Cardiac muscle cell (in vitro differentiated cells and primary cell): ENCODE data around the gene NAGLU. TPM values are rescaled to one million over a fixed set of nuclear protein-coding genes. Genes with fewer than 3 reads are reported as not detected.

Experiments used
- DNase-seq, 2 donors: peaks; one replicate each; pipeline versions ENCODE4 v3.0.0 to v3.0.0-alpha.2; 2010 to 2017; ENCODE audit warnings: low read depth in 1 of 2, low spot score in 1 of 2
- H3K27ac ChIP-seq: fragments of 200-600 bp; sonication (generic); 2 replicates; pipeline ENCODE4 v1.5.1; 2016
- H3K27me3 ChIP-seq: fragments of 200-600 bp; sonication (generic); 2 replicates; pipeline ENCODE4 v1.6.0; 2016; ENCODE audit warnings: control low read depth
- H3K36me3 ChIP-seq: fragments of 200-600 bp; sonication (generic); 2 replicates; pipeline ENCODE4 v1.5.1; 2016; ENCODE audit warnings: control low read depth
- H3K4me1 ChIP-seq: fragments of 200-600 bp; sonication (generic); 2 replicates; pipeline ENCODE4 v1.8.1; 2017; ENCODE audit warnings: low read depth, mild to moderate bottlenecking, mixed run types
- H3K4me3 ChIP-seq: fragments of 200-600 bp; sonication (generic); 2 replicates; pipeline ENCODE4 v1.5.1; 2016; ENCODE audit warnings: mild to moderate bottlenecking
- H3K9me3 ChIP-seq: fragments of 200-600 bp; sonication (generic); 2 replicates; pipeline ENCODE4 v1.5.1; 2017; ENCODE audit warnings: low read depth, mild to moderate bottlenecking, control low read depth
- polyA plus RNA-seq: library from polyadenylated mRNA; unstranded; fragments of >200 nt; fragmentation: Nextera tagmentation; extraction: Ambion mirVana; gene quantifications from 2 replicates; pipeline ENCODE4 v1.2.1, GENCODE V29; 2016
- total RNA-seq: library from RNA; depleted of rRNA; stranded (reverse); fragments of >200 nt; gene quantifications from 2 replicates; pipeline ENCODE4 v1.2.3, GENCODE V29; 2016
- TF ChIP-seq, protein P1 (sequence below): IDR thresholded peaks from 2 replicates; pipeline ENCODE4 v1.5.1; 2012; ENCODE audit warnings: low read depth, mild to moderate bottlenecking, low read length

The NAGLU gene
- total and polyA plus RNA-seq, 2 experiments from 2014 or later: 49.0 to 56.9 TPM

DNA sequence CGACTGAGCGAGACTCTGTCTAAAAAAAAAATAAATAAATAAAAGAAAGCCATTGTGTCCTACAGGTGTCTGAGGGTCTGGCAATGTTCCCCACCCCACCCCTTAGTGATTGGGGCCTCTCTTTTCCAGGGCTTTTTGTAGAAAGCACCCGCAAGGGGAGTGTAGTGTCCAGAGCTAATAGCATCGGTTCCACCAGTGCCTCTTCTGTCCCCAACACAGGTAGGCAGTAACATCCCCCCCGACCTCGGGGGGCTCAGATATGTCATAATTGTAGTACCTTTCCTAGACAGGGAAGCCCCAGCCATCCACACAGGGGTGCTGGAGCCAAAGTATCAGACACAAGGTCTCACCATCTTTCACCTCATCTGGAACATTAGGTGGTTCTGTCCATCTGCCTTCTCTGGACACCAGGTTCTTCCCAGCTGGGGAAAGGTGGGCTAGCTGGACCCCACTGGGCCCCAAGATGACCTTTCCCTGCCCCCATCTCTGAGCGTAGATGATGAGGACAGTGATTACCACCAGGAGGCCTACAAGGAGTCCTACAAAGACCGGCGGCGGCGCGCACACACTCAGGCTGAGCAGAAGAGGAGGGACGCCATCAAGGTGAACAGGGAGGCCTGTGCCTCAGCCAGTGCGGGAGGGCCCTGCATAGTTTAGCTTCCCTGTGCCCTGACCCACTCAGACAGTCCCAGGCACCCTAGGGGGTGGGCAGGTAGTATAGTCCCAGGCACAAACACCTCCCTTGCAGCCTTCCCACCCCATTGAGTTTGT is 32.5 kb downstream of the NAGLU start:
- TF ChIP-seq, protein P1, sequence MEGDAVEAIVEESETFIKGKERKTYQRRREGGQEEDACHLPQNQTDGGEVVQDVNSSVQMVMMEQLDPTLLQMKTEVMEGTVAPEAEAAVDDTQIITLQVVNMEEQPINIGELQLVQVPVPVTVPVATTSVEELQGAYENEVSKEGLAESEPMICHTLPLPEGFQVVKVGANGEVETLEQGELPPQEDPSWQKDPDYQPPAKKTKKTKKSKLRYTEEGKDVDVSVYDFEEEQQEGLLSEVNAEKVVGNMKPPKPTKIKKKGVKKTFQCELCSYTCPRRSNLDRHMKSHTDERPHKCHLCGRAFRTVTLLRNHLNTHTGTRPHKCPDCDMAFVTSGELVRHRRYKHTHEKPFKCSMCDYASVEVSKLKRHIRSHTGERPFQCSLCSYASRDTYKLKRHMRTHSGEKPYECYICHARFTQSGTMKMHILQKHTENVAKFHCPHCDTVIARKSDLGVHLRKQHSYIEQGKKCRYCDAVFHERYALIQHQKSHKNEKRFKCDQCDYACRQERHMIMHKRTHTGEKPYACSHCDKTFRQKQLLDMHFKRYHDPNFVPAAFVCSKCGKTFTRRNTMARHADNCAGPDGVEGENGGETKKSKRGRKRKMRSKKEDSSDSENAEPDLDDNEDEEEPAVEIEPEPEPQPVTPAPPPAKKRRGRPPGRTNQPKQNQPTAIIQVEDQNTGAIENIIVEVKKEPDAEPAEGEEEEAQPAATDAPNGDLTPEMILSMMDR: no peak
- DNase-seq: no peak
- H3K27ac ChIP-seq: no peak overlapping the region
- H3K4me1 ChIP-seq: peaks cover 3% of the 10 kb centered on the region
- H3K4me3 ChIP-seq: no peak overlapping the region
- peaks cover 45% of the 10 kb centered on the region for H3K36me3 ChIP-seq
- H3K27me3 ChIP-seq: no peaks in the 10 kb centered on the region
- no peaks in the 10 kb centered on the region for H3K9me3 ChIP-seq

DNA sequence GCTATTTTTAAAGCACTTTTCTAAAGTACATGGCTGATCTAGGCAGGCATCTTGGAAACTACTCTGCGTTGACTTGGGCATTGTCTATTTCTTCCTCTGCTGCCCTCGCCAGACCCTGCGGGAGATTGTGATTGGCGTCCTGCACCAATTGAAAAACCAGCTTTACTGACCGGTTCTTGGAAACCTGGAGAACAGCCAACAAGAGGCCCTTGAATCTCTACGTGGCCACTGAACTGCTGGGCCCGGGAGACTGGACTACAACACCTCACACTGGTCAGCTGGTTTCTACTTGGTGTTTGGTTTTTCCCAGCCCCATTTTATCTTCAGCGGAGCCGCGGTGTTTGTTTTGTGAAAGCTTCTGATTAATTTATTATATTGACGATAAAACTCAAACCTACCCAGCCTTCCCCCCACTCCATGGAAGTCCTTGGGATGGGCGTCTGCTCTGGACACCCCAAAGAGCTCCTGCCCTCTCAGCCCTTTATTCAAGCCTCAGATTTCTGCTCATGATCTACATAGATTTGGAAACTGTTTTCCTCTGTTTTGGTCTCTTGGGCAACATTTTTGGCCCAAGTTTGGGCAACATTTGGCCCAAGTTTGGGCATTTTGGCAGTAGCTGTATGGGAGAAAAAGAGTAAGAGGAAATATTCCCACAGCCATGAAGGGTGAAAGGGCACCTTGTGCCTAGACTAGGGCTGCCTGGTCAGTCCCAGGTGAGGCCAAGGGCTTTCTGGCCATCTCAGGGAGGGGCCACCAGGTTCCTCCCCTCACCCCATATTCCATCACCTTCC is 35.6 kb downstream of the NAGLU start:
- H3K4me3 ChIP-seq: no peak overlapping the region
- H3K27ac ChIP-seq: no peak overlapping the region
- no peak for DNase-seq
- TF ChIP-seq, protein P1: no peak
- no peaks in the 10 kb centered on the region for H3K27me3 ChIP-seq
- H3K9me3 ChIP-seq: no peaks in the 10 kb centered on the region
- peaks cover under 1% of the 10 kb centered on the region for H3K4me1 ChIP-seq
- H3K36me3 ChIP-seq: peaks cover 49% of the 10 kb centered on the region

DNA sequence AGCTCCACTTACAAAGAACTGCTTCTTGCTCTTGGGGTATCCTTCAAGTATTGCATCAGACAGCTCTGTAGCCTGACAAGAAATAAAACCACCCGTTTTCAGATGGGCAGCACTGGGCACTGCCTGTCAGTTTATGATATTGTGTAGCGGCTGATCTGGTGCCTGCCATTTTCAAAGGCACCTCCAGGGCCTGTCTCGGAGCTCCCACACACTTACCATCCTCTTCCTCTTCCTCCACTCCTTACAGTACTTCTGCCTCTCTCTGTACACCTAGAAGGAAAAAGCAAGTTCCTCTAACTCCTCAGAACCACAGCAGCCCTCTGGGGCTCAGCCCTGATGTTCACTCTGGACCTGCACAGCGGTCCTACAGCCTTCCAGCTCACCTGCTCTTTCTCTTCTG is 37.1 kb downstream of the NAGLU start:
- TF ChIP-seq, protein P1: no peak
- Histone ChIP-seq H3K9me3 (no peaks in the 10 kb centered on the region), H3K27ac (no peak overlapping the region), H3K27me3 (no peaks in the 10 kb centered on the region), H3K4me1 (no peaks in the 10 kb centered on the region), H3K4me3 (no peak overlapping the region), H3K36me3 (peaks cover 49% of the 10 kb centered on the region)
- DNase-seq: no peak

DNA sequence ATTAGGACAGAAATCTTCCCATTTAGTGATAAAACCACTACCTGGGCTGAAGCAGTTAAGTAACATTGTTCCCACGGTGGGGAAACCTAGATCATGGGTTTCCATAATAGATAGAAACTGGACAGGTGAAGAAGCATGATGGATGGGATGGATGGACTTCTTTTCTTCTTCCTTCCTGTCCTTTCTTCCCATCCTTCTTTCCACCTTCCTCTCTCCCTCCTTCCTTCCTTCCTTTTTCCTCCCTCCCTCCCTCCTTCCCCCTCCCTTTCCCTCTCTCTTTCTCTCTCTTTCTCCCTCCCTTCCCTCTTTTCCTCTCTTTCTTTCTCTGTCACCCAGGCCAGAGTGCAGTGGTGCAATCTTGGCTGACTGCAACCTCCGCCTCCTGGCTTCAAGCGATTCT is 38.4 kb downstream of the NAGLU start:
- Histone ChIP-seq H3K9me3 (no peaks in the 10 kb centered on the region), H3K4me1 (no peaks in the 10 kb centered on the region), H3K4me3 (no peak overlapping the region), H3K36me3 (peaks cover 40% of the 10 kb centered on the region), H3K27me3 (no peaks in the 10 kb centered on the region), H3K27ac (no peak overlapping the region)
- DNase-seq: no peak
- TF ChIP-seq, protein P1: no peak

DNA sequence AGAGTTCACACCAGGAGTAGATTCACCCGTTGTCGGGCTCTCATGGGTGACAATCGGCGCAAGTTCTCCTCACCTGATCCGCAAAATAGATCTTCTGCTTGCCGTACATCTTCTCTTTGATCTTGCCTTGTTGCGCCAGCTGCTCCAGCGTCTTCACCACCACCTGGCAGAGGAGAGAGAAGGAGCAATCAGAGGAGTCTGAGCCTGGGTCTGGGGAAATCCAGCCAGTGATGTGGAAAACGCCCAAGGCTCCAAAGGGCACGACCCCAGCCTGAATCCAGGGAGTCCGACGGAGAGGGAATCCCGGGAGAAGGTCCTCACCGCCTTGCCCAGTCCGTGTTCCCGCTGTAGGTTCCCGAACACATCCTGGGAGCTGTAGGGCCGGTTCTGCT is 41.1 kb downstream of the NAGLU start:
- Histone ChIP-seq H3K27me3 (no peaks in the 10 kb centered on the region), H3K27ac (no peak overlapping the region), H3K4me1 (no peaks in the 10 kb centered on the region), H3K36me3 (peaks cover 31% of the 10 kb centered on the region), H3K4me3 (peak overlapping the region; percentile 64), H3K9me3 (no peaks in the 10 kb centered on the region)
- TF ChIP-seq, protein P1: no peak
- DNase-seq: no peak
